Gastroesophageal sphincter (tissue), 3 donors: ENCODE data around the gene FBXO42.

Experiments used
- CTCF ChIP-seq, 4 experiments: fragments of 200-600 bp in 2 of 4; fragments of 450-650 bp in 2 of 4; sonication (generic) in 1 of 4; IDR thresholded peaks; one replicate each; pipeline ENCODE4 v1.5.1; 2017 to 2019; ENCODE audit warnings: antibody characterized with exemption in 4 of 4, mild to moderate bottlenecking in 2 of 4, moderate library complexity in 2 of 4
- EP300 ChIP-seq: sonication (generic); formaldehyde crosslinking; IDR thresholded peaks from one replicate; pipeline ENCODE4 v1.6.1; 2017; ENCODE audit warnings: antibody characterized with exemption, mild to moderate bottlenecking
- POLR2A ChIP-seq, 2 donors: fragments of 450-650 bp; IDR thresholded peaks; one replicate each; pipeline ENCODE4 v1.6.1; 2017; ENCODE audit warnings: antibody characterized with exemption in 2 of 2, mild to moderate bottlenecking in 2 of 2, moderate library complexity in 1 of 2

GRCh38 chr1:16206547-16207317, 145.5 kb downstream of the FBXO42 start:
- TF ChIP-seq CTCF (IDR thresholded peaks at IDR 0.05) (no peak), POLR2A (IDR thresholded peaks at IDR 0.05) (peak in 1 of 2 donors; percentile 44), EP300 (no peak)
